Hepatocyte (in vitro differentiated cells): ENCODE data around the gene ARID3A. TPM values are rescaled to one million over a fixed set of nuclear protein-coding genes. Genes with fewer than 3 reads are reported as not detected.

ENCODE experiments used
- DNase-seq: peaks from one replicate; pipeline ENCODE4 v3.0.0-alpha.2; 2016; ENCODE audit warnings: low spot score
- H2AFZ ChIP-seq: fragments of 200-600 bp; sonication (generic); 2 replicates; pipeline ENCODE4 v1.6.0; 2016; ENCODE audit warnings: antibody characterized with exemption, mild to moderate bottlenecking
- H3K27ac ChIP-seq: fragments of 200-600 bp; sonication (generic); 2 replicates; pipeline ENCODE4 v1.5.1; 2016; ENCODE audit warnings: mild to moderate bottlenecking
- H3K27me3 ChIP-seq: fragments of 200-600 bp; sonication (generic); 2 replicates; pipeline ENCODE4 v1.6.1; 2016
- H3K36me3 ChIP-seq: fragments of 200-600 bp; sonication (generic); replicated peaks from 2 replicates; pipeline ENCODE4 v1.5.1; 2016; ENCODE audit warnings: low read depth; ENCODE audit not compliant: insufficient read depth
- H3K4me1 ChIP-seq: fragments of 200-600 bp; sonication (generic); 2 replicates; pipeline ENCODE4 v1.5.1; 2016; ENCODE audit warnings: mild to moderate bottlenecking, moderate library complexity; ENCODE audit not compliant: insufficient read depth
- H3K4me2 ChIP-seq: fragments of 200-600 bp; sonication (generic); 2 replicates; pipeline ENCODE4 v1.6.0; 2016
- H3K4me3 ChIP-seq: fragments of 200-600 bp; sonication (generic); 2 replicates; pipeline ENCODE4 v1.5.1; 2016; ENCODE audit warnings: mild to moderate bottlenecking
- H3K79me2 ChIP-seq: fragments of 200-600 bp; sonication (generic); 2 replicates; pipeline ENCODE4 v1.6.0; 2017; ENCODE audit warnings: mild to moderate bottlenecking
- H3K9me2 ChIP-seq: fragments of 200-600 bp; sonication (generic); replicated peaks from 2 replicates; pipeline ENCODE4 v1.6.0; 2017; ENCODE audit warnings: mild to moderate bottlenecking; ENCODE audit not compliant: insufficient read depth
- H3K9me3 ChIP-seq: fragments of 200-600 bp; sonication (generic); 2 replicates; pipeline ENCODE4 v1.5.1; 2016; ENCODE audit warnings: low read depth, mild to moderate bottlenecking
- H4K20me1 ChIP-seq: fragments of 200-600 bp; sonication (generic); 2 replicates; pipeline ENCODE4 v1.6.0; 2016; ENCODE audit warnings: mild to moderate bottlenecking; ENCODE audit not compliant: insufficient read depth, poor library complexity, severe bottlenecking
- CTCF ChIP-seq: fragments of 200-600 bp; sonication (generic); IDR thresholded peaks from 2 replicates; pipeline ENCODE4 v1.5.1; 2016; ENCODE audit warnings: antibody characterized with exemption, mild to moderate bottlenecking; ENCODE audit not compliant: poor library complexity
- EZH2 ChIP-seq: fragments of 200-600 bp; sonication (generic); IDR thresholded peaks from 2 replicates; pipeline ENCODE4 v1.6.1; 2016; ENCODE audit warnings: antibody characterized with exemption, mild to moderate bottlenecking, borderline replicate concordance
- EZH2phosphoT487 ChIP-seq: fragments of 200-600 bp; sonication (generic); IDR thresholded peaks from one replicate; pipeline ENCODE4 v1.6.1; 2018; ENCODE audit warnings: antibody characterized with exemption, mild to moderate bottlenecking, low read depth, moderate library complexity; ENCODE audit not compliant: unreplicated experiment, severe bottlenecking
- WGBS: methylation state at CpG from one replicate; pipeline ENCODE4 v1.1.6; 2016; ENCODE audit warnings: low lambda C conversion rate; ENCODE audit errors: missing lambda C conversion rate; 5-methylcytosine and 5-hydroxymethylcytosine counted together
- polyA plus RNA-seq: library from polyadenylated mRNA; unstranded; fragments of >200 nt; fragmentation: Nextera tagmentation; extraction: Ambion mirVana; gene quantifications from 2 replicates; pipeline ENCODE4 v1.2.1, GENCODE V29; 2016
- total RNA-seq: library from RNA; depleted of rRNA; stranded (reverse); fragments of >200 nt; gene quantifications from 2 replicates; pipeline ENCODE4 v1.2.3, GENCODE V29; 2014

ARID3A gene
- total and polyA plus RNA-seq, 2 experiments from 2014 or later, result 122 to 180 TPM

- WGBS, result 80% methylated on average over 22 of the region's 37 CpGs
- Histone ChIP-seq H3K4me1 (peaks cover 5% of the 10 kb centered on the region), H3K79me2 (peaks cover 15% of the 10 kb centered on the region), H4K20me1 (no peaks in the 10 kb centered on the region), H3K27ac (no peak overlapping the region), H3K4me2 (no peak overlapping the region), H2AFZ (no peak overlapping the region), H3K9me2 (no peaks in the 10 kb centered on the region), H3K4me3 (no peak overlapping the region), H3K27me3 (no peaks in the 10 kb centered on the region), H3K36me3 (peaks cover 6% of the 10 kb centered on the region), H3K9me3 (no peaks in the 10 kb centered on the region)
- DNase-seq, result peak; percentile 23
- TF ChIP-seq EZH2 (no peak), CTCF (no peak), EZH2phosphoT487 (no peak)
Measured at GRCh38 chr19:974564-975257, 48.9 kb downstream of the ARID3A start.

- no peaks in the 10 kb centered on the region for H3K9me2 ChIP-seq
- DNase-seq, result peak; percentile 27
- no peak overlapping the region for H3K27ac ChIP-seq
- 90% methylated on average over 10 of the region's 10 CpGs for WGBS
- no peak for TF ChIP-seq EZH2phosphoT487
- no peak for TF ChIP-seq CTCF
- TF ChIP-seq EZH2, result no peak
- no peaks in the 10 kb centered on the region for H3K27me3 ChIP-seq
- H3K4me1 ChIP-seq, result peaks cover 15% of the 10 kb centered on the region
- peaks cover 3% of the 10 kb centered on the region for H3K36me3 ChIP-seq
- H2AFZ ChIP-seq, result no peak overlapping the region
- H4K20me1 ChIP-seq, result no peaks in the 10 kb centered on the region
- H3K9me3 ChIP-seq, result no peaks in the 10 kb centered on the region
- peaks cover 7% of the 10 kb centered on the region for H3K79me2 ChIP-seq
- H3K4me2 ChIP-seq, result no peak overlapping the region
- H3K4me3 ChIP-seq, result no peak overlapping the region
Measured at GRCh38 chr19:976476-976875, 50.6 kb downstream of the ARID3A start.

- peaks cover 7% of the 10 kb centered on the region for H3K79me2 ChIP-seq
- DNase-seq, result no peak
- H3K27ac ChIP-seq, result no peak overlapping the region
- no peaks in the 10 kb centered on the region for H3K9me2 ChIP-seq
- H3K4me1 ChIP-seq, result peaks cover 15% of the 10 kb centered on the region
- H4K20me1 ChIP-seq, result no peaks in the 10 kb centered on the region
- no peak for TF ChIP-seq CTCF
- no peak for TF ChIP-seq EZH2phosphoT487
- TF ChIP-seq EZH2, result no peak
- H3K4me2 ChIP-seq, result no peak overlapping the region
- no peaks in the 10 kb centered on the region for H3K36me3 ChIP-seq
- no peak overlapping the region for H3K4me3 ChIP-seq
- H3K9me3 ChIP-seq, result no peaks in the 10 kb centered on the region
- WGBS, result 84% methylated on average over 23 of the region's 24 CpGs
- no peak overlapping the region for H2AFZ ChIP-seq
- H3K27me3 ChIP-seq, result no peaks in the 10 kb centered on the region
Measured at GRCh38 chr19:977058-977464, 51.2 kb downstream of the ARID3A start.
